Suprapubic skin (tissue), 4 donors: ENCODE results near the gene ACSS3. TPM values are rescaled to one million over a fixed set of nuclear protein-coding genes. Genes with fewer than 3 reads are reported as not detected.

Experiments used
- DNase-seq, 2 donors: peaks; one replicate each; pipeline ENCODE4 v3.0.0-alpha.2; 2019; ENCODE audit warnings: low spot score in 2 of 2
- H3K27ac ChIP-seq: fragments of 200-600 bp; sonication (generic); one replicate; pipeline ENCODE4 v1.5.1; 2019
- H3K27me3 ChIP-seq: fragments of 200-600 bp; sonication (generic); one replicate; pipeline ENCODE4 v1.5.1; 2019
- H3K36me3 ChIP-seq: fragments of 200-600 bp; sonication (generic); one replicate; pipeline ENCODE4 v1.5.1; 2019
- H3K4me1 ChIP-seq: fragments of 200-600 bp; sonication (generic); one replicate; pipeline ENCODE4 v1.5.1; 2019
- H3K4me3 ChIP-seq: fragments of 200-600 bp; sonication (generic); one replicate; pipeline ENCODE4 v1.5.1; 2019; ENCODE audit warnings: mild to moderate bottlenecking
- H3K9me3 ChIP-seq: fragments of 200-600 bp; sonication (generic); one replicate; pipeline ENCODE4 v1.5.1; 2019
- CTCF ChIP-seq, 2 donors: fragments of 200-600 bp in 1 of 2; fragments of 450-650 bp in 1 of 2; sonication (generic) in 1 of 2; IDR thresholded peaks; one replicate each; pipeline ENCODE4 v1.5.1; 2016 to 2019; ENCODE audit warnings: antibody characterized with exemption in 2 of 2, mild to moderate bottlenecking in 1 of 2, moderate library complexity in 1 of 2
- EP300 ChIP-seq: sonication (generic); formaldehyde crosslinking; IDR thresholded peaks from one replicate; pipeline ENCODE4 v1.6.1; 2017; ENCODE audit warnings: antibody characterized with exemption
- POLR2A ChIP-seq, 2 donors: fragments of 450-650 bp; IDR thresholded peaks; one replicate each; pipeline ENCODE4 v1.6.1; 2017; ENCODE audit warnings: antibody characterized with exemption in 2 of 2, mild to moderate bottlenecking in 2 of 2, moderate library complexity in 2 of 2
- POLR2AphosphoS5 ChIP-seq, 3 donors: sonication (generic); formaldehyde crosslinking; IDR thresholded peaks; one replicate each; pipeline ENCODE4 v1.6.1; 2017; ENCODE audit warnings: antibody characterized with exemption in 3 of 3
- WGBS: methylation state at CpG from one replicate; pipeline ENCODE4 v1.1.5; 2018; 5-methylcytosine and 5-hydroxymethylcytosine counted together
- total RNA-seq, 4 donors: library from RNA; depleted of rRNA; stranded (reverse); fragments of >200 nt; gene quantifications; one replicate each; pipeline ENCODE4 v1.1.0, GENCODE V29; 2016

The ACSS3 gene
- total RNA-seq, 4 donors from 2014 or later = 4.0 to 10.4 (median 6.2) TPM

GRCh38 chr12:81212996-81213696 lies 135.3 kb downstream of the ACSS3 start:
- no peak for DNase-seq
- WGBS = 59% methylated on average over 4 of the region's 4 CpGs

GRCh38 chr12:81216739-81217138 lies 138.9 kb downstream of the ACSS3 start:
- H3K4me1 ChIP-seq = no peaks in the 10 kb centered on the region
- DNase-seq = no peak
- WGBS = 90% methylated on average over 3 of the region's 3 CpGs
- H3K36me3 ChIP-seq = no peaks in the 10 kb centered on the region
- no peaks in the 10 kb centered on the region for H3K27me3 ChIP-seq
- no peak overlapping the region for H3K4me3 ChIP-seq
- TF ChIP-seq POLR2A (IDR thresholded peaks at IDR 0.05) (no peak), EP300 (no peak), CTCF (IDR thresholded peaks at IDR 0.05) (no peak), POLR2AphosphoS5 (IDR thresholded peaks at IDR 0.05) (no peak)
- no peaks in the 10 kb centered on the region for H3K9me3 ChIP-seq
- no peak overlapping the region for H3K27ac ChIP-seq

More at GRCh38 chr12:81212996-81213696, 135.3 kb downstream of the ACSS3 start:
- Histone ChIP-seq H3K36me3 (no peaks in the 10 kb centered on the region), H3K27ac (no peak overlapping the region), H3K4me3 (no peak overlapping the region), H3K27me3 (no peaks in the 10 kb centered on the region), H3K4me1 (no peaks in the 10 kb centered on the region), H3K9me3 (no peaks in the 10 kb centered on the region)
- TF ChIP-seq CTCF (IDR thresholded peaks at IDR 0.05) (no peak), EP300 (no peak), POLR2AphosphoS5 (IDR thresholded peaks at IDR 0.05) (no peak), POLR2A (IDR thresholded peaks at IDR 0.05) (no peak)

GRCh38 chr12:81221681-81222080 lies 143.8 kb downstream of the ACSS3 start:
- Histone ChIP-seq H3K27me3 (no peaks in the 10 kb centered on the region), H3K4me3 (no peak overlapping the region), H3K36me3 (no peaks in the 10 kb centered on the region), H3K9me3 (no peaks in the 10 kb centered on the region), H3K4me1 (no peaks in the 10 kb centered on the region), H3K27ac (no peak overlapping the region)
- no peak for DNase-seq
- 13% methylated on average over 1 of the region's 1 CpG for WGBS
- no peak for TF ChIP-seq POLR2AphosphoS5 (IDR thresholded peaks at IDR 0.05)
- TF ChIP-seq EP300 = no peak
- TF ChIP-seq POLR2A (IDR thresholded peaks at IDR 0.05) = no peak
- TF ChIP-seq CTCF (IDR thresholded peaks at IDR 0.05) = no peak

GRCh38 chr12:81222846-81223592 lies 145.1 kb downstream of the ACSS3 start:
- H3K4me3 ChIP-seq = no peak overlapping the region
- no peak for DNase-seq
- no peaks in the 10 kb centered on the region for H3K4me1 ChIP-seq
- H3K36me3 ChIP-seq = no peaks in the 10 kb centered on the region
- no peaks in the 10 kb centered on the region for H3K27me3 ChIP-seq
- TF ChIP-seq EP300 (no peak), CTCF (IDR thresholded peaks at IDR 0.05) (no peak), POLR2A (IDR thresholded peaks at IDR 0.05) (no peak), POLR2AphosphoS5 (IDR thresholded peaks at IDR 0.05) (no peak)
- no peak overlapping the region for H3K27ac ChIP-seq
- WGBS = 29% methylated on average over 5 of the region's 5 CpGs
- H3K9me3 ChIP-seq = no peaks in the 10 kb centered on the region

GRCh38 chr12:81224626-81225025 lies 146.7 kb downstream of the ACSS3 start:
- no peak for TF ChIP-seq POLR2A (IDR thresholded peaks at IDR 0.05)
- TF ChIP-seq POLR2AphosphoS5 (IDR thresholded peaks at IDR 0.05) = no peak
- TF ChIP-seq CTCF (IDR thresholded peaks at IDR 0.05) = no peak
- TF ChIP-seq EP300 = no peak
- H3K4me1 ChIP-seq = no peaks in the 10 kb centered on the region
- 96% methylated on average over 6 of the region's 6 CpGs for WGBS
- H3K9me3 ChIP-seq = no peaks in the 10 kb centered on the region
- no peak overlapping the region for H3K27ac ChIP-seq
- H3K36me3 ChIP-seq = no peaks in the 10 kb centered on the region
- H3K27me3 ChIP-seq = no peaks in the 10 kb centered on the region
- DNase-seq = no peak
- H3K4me3 ChIP-seq = no peak overlapping the region
